GM04504 (cell line): ENCODE data around the gene NDUFB7.
A peak's percentile ranks its signal among the peaks of the same experiment; 100 is the strongest.
"Not testable (repeated sequence)": the region's sequence is repeated elsewhere in the genome, so short reads cannot be mapped to it uniquely, and the experiment has no call there.

Source experiments
- DNase-seq: peaks from one replicate; pipeline ENCODE4 v3.0.0-alpha.2; 2012; ENCODE audit warnings: low read depth

The NDUFB7 gene

DNA sequence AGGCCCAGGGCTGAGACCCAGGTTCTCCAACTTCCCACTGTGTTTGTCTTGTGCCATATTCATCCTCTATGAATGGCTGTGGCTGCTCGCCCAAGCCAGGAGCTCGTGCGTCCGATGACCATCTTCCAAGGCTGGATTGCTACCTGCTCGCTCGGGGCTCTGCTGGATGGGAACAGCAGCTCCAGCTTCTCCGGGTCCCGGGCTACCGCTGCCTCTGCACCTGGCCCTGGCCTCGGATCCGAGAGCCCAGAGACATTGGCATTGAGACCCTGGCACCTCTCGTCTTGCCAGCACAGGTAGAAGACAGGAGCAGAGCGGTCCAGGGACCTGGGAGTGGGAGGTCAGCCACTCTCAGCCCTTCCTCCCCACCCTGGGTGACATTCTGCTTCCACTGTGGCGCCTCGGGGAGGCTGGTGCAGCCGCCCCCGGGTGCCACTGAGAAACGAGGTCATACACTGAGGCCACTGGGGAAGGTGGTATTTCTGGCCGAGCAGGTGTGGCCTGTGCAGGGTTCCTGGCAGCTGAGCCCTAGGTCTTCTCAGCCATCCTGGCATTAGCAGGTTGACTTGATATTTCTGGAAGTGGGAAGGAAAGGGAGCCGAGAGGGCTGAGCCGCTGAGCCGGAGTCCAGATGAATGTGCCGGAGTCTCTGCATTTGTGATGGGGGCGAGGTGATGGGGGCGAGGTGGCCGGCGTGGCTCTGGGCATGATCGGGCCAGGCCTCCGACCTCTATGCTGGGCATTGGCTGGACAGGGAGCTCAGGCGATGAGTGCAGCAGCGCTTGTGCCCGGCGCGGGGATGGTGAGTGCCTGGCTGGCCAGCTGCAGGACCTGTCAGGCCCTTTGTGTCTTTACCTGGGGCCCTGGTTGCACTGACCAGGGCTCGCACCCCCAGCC lies 18.6 kb downstream of the NDUFB7 start:
- DNase-seq, result no peak

DNA sequence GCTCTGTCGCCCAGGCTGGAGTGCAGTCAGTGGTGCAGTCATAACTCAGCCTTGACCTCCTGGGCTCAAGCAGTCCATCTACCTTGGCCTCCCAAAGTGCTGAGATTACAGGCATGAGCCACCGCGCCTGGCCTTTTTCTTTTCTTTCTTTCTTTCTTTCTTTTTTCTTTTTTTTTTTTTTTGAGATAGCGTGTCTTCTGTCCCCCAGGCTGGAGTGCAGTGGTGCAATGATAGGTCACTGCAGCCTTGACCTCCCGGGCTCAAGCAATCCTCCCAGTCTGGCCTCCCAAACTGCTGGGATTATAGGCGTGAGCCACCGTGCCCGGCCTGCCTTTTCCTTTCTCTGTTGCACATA lies 19.9 kb downstream of the NDUFB7 start:
- not testable (repeated sequence) for DNase-seq

DNA sequence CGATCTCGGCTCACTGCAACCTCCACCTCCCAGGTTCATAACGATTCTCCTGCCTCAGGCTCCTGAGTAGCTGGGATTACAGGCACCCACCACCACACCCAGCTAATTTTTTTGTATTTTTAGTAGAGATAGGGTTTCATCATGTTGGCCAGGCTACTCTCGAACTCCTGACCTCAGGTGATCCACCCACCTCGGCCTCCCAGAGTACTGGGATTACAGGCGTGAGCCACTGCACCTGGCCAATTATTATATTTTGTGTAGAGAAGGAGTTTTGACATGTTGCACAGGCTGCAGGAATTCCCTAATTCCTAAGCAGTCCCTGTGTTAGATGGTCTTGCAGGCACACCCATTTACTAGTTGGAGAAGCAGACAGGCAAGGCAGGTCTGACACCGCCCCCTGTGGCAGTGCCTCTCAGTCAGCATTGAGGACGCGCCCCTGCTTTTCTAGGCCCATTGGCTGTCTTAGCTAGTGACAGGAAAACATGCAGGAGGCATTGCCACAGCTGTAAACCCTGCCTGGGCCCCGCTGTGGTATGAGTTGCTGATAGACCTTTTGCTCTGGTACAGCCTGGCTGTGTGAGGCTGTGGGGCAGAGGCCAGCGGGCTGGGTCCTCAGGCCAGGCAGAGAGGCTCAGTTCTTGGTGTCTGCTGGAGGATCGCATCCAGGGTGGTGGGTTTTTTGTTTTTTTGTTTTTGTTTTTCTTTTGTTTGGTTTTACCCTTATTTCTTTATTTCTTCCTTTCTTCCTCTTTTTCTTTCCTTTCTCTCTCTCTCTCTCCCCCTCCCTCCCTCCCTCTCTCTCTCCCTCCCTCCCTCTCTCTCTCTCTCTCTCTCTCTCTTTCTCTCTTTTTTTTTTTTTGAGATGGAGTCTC lies 20.5 kb downstream of the NDUFB7 start:
- DNase-seq, result not testable (repeated sequence)

DNA sequence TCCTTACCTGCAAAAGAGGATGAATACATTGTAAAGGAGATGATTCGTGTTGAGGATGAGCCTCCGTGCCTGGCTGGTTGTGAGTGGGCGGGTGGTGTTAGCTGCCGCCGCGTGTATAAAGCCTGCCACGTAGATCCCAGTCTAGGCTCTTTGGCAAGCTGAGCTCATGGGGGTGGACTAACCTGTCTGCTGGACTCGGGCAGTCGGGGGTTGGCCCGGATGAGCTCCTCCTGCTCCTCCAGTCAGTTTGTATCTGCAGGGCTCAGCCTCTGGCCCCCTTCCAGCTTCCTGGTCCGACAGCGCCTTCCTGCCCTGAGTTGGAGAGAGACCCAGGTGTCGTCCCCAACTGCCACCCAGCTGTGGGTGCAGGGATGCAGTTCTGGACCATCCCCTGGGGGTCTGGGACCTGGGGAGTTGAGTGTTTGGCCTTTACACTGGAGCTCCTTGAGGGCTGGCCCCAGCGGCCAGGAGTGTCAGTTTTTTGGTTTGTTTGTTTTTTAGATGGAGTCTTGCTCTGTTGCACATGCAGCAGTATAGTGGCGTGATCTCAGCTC lies 21.6 kb downstream of the NDUFB7 start:
- DNase-seq, result no peak

DNA sequence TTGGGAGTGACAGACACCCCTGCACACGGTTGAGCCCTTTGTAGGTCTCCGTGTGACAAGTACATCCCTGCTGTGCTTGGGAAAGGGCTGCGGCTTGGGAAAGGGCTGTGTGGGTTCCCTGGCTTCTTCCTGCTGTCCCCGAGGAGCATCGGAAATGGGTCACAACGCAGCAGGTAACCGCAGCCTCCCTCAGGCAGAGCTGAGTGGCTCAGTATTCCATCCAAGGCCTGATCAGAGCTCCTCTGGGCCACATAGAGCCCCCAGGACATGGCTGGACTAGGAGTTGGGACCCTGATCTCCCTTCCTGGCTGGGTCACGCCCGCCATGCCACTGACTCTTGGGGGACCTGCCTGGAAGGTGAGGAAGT lies 26.2 kb downstream of the NDUFB7 start:
- DNase-seq, result no peak

DNA sequence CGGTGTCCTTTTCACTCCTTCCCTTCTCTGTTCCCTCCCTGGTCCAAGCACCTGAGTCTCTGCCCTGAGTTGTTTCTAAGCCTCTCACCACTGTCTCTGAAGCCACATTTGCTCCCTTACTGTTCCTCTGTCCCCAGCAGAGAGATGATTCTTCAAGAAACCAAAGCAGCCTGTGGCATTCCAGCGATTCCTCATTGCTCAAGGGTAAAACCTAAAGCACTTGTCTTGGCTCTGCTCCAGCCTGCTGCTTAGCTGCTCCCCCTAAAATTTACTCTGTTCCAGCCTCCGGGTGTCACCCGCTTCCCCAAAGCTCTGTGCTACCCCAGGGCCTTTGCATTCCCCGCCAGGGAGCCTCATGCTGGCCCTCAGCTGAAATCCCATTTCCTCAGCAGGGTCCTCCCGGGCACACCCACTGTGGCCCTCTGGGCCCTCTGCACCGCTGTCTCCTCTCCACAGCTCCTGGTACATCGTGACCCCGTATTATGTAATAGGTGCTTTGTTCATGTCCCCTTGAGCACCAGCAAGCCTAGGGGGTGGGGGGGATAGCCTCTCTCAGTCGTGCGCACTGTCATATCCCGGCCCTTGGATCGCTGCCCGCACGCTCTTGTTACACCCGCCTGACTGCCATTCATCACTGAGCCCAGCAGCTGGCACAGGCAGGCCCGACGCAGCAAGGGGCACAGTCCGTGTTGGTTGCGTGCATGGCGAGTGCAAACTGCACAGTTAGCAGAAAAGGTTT lies 26.7 kb downstream of the NDUFB7 start:
- no peak for DNase-seq

DNA sequence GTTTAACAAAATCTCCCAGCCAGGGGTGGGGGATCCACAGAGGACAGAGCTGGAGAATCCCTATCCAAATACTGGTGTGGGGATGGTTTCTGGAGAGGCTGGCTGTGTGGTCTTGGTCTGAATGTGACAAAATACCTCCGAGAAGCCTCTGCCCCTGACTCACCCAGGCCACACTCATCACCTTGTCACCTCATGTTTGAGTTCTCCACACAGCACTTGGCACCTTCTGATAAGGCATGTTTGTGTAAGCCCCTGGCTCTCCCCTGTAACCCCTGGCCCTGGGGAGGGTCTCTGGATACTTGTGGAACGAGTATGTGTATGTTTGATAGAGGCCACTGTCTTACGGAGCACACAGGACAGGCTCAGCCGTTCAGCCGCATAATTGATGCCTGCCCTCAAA lies 27.8 kb downstream of the NDUFB7 start:
- no peak for DNase-seq

DNA sequence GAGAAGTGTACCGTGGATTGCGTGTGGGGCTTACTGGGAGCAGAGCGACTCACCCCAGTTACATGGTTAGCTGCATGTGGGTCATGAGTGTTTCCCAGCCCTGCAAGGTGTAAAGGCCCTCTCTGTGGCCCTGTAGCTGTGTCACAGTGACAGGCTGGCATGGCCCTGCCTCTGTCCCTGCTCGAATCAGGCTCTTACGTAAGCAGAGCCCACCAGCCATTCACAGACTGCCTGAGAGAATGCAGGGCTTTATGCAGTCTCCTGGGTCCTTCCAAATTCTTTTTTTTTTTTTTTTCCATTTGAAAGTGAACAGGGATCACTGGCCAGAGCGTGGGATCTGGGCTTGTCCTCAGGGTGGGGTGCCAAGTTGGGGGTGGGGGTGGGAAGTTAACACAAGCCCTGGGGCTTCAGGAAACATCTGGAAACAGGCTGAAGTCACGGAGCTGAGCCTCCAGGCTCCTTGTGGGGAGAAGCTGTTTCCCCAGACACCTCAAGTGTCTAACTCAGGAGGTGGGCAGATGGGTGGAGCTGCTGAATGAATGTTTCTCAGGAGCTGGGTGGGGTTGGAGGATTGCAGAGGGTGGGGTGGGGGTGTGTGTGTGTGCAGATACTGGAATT lies 29.0 kb downstream of the NDUFB7 start:
- DNase-seq, result peak; percentile 45

DNA sequence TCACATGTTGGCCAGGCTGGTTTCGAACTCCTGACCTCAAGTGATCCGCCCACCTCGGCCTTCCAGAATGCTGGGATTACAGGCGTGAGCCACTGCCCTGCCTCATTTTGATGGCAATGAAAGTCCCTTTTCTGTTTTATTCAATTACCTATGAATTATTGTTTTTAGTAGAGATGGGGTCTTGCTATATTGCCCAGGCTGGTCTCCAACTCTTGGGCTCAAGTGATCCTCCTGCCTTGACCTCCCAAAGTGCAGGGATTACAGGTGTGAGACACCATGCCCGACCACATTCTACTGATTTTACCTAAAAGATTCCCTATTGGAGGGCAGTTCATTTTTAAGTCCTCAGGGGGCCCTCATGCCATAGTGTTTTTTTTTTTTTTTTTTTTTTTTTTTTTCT lies 29.9 kb downstream of the NDUFB7 start:
- DNase-seq, result not testable (repeated sequence)

DNA sequence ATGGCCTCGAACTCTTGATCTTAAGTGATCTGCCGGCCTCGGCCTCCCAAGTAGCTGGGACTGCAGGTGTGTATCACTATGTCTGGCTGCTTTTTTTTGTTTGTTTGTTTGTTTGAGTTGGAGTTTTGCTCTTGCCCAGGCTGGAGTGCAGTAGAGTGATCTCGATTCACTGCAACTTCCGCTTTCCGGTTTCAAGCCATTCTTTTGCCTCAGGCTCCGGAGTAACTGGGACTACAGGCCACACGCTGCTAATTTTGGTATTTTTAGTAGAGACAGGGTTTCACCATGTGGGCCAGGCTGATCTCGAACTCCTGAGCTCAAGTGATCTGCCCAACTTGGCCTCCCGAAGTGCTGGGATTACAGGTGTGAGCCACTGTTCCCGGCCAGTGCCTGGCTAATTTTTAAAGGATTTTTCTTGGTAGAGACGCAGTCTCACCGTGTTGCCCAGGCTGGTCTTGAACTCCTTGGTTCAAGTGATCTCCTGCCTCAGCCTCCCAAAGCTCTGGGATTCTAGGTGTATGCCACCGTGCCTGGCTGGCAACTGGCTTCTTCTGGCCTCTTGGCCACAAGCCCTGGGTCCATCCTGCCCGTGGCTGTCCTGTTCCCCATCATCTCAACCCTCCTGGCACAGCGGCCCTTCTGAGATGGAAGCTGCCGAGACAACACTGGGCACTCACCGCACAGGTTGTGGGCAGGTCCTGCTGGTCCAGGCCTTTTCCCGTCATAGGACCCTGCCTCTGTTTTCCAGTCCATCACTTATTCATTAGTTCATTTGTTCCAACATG lies 30.9 kb downstream of the NDUFB7 start:
- DNase-seq, result no peak

DNA sequence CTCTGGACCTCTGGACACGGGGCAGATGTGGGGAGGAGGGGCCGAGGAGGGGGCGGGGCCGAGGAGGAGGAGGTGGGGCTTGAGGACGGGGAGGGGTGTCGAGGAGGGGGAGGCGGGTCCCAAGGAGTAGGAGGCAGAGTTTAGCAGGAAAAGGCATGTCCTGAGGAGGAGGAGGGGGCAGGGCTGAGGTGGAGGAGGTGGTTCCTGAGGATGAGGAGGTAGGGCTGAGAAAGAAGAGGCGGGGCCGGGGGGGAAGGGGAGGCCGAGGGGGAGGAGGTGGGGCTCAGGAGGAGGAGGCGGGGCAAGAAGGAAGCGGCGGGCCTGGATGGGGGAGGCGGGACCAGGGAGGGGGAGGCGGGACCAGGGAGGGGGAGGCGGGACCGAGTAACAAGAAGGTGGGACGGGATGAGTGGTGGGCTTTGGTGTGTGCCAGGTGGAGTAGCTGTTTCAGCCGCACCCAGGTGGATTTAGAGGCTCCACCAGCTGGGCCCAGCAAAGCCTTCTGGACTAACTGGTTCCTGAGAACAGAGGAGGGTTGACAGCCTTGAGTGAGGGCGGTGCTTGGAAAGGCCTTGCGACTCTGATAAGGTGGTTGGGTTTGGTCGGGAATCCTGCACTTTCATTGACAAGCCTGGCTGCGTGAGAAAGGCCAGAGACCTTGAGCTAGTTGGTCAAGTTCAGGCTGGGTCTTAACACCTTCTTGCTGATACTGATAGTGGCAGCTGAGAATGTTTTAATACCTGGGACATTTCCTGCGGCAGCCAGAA lies 34.8 kb downstream of the NDUFB7 start:
- no peak for DNase-seq

DNA sequence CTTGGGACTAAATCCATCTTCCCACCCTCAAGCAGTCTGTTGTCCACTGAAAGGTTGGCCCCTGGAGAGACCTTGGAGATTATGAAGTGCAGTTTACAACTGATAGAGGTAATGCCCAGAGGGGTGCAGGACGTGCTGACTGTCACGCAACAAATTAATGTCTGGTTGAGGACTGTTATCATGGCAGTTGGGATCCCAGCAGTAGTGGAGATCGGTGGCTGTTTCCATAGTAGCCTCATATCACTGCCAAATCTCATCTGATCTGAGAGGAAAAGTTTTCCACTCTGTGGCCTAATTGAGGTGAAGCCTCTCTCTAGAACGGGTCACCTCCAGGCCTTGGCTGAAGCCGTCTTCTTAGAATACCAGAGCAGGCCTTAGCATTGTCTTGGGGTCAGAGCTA lies 38.4 kb downstream of the NDUFB7 start:
- DNase-seq, result no peak

DNA sequence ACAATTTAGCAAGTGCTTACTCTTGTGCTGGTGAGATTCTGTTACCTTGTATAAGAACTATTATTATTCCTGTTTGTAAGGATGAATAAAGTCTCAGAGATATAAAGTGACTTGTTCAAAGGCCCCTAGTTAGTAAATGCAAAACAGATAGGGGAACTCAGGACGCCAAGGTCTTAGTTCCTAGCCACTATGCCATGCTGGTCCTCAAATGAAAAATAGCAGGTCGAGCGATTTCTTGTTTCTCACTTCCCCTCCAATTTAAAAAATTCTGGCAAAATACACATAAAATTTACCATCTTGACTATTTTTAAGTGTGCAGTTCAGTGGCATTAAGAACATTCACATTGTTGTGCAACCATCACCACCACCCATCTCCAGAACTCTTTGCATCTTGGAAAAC lies 41.4 kb downstream of the NDUFB7 start:
- DNase-seq, result no peak

DNA sequence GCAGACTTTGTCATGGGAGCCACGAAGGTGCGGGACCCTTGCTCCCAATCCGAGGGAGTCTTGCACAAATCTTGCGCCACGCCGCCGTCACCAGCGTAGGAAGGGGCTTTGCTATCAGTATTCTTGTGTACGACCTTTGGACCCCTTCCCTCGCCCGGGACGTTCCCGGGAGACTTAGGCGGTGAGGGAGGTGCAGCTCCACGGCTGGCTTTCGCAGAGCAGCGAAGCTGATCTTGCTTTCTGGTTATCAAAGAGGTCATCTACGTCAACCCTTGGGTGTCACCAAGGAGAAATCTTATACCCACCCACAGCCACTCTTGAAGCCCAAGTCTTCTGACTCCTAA lies 41.9 kb downstream of the NDUFB7 start:
- no peak for DNase-seq

DNA sequence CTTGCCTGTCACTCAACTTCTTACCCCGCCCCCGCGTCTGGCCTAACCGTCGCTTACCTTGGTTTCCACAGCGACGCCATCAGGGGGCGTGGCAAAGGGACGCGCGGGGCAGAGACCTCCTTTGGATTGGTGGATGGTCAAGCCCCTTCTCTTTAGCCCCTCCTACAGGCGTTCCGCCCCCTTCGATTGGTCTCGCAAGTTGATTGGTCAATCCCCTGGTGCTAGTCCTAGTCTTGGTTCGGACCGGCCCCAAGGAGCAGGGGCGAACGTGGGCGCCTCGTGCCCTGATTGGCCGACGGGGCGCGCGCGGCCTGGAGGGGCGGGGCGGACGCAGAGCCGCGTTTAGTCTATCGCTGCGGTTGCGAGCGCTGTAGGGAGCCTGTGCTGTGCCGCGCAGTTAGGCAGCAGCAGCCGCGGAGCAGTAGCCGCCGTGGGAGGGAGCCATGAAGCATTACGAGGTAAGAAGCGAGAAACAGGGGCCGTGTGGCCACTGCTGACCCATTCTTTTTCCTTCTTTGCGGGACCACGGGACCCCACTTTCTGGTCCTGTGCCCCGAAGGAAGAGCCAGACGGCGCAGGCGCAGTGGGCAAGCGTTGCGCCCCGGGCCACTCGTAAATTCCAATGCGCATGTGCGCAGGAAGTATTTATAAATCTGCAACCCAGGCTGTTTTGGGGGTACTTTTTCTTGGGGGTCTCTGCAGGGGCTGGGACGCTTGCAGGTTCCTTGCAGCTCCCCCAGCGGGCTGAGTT lies 42.4 kb downstream of the NDUFB7 start, which contains the start of gene TECR:
TECR (plus strand) TSS at position 341 of the 751 bp plus-strand sequence; CDS start at position 444, 103 bp downstream.
- DNase-seq, result peak; percentile 100

DNA sequence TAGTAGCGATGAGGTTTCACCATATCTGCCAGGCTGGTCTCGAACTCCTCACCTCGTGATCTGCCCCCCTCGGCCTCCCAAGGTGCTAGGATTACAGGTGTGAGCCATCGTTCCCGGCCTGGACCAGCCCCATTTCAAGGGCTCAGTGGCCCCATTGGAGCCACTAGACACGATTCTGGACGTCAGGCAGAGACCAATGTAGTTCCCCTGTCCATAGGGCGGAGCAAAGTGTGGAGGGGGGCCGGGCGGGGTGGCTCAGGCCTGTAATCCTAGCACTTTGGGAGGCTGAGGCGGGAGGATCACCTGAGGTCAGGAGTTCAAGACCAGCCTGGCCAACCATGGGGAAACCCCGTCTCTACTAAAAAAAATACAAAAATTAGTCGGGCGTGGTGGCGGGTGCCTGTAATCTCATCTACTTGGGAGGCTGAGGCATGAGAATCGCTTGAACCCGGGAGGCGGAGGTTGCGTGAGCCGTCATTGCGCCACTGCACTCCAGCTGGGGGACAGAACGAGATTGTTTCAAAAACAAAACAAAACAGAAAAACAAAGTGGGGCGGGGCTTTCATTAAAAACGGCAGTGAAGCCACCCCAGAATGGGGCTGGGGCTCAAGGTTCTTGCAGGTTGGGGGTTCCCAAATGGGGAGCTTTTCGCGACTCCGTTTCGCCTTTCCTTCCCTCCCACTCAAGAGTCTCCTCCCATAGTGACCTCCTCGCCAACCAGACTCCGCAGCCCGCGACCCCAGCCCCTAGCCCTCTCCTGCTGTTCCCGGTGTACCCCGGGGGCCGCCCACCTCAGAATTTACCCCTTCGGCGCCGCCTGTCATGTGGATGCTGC lies 43.2 kb downstream of the NDUFB7 start:
- no peak for DNase-seq

DNA sequence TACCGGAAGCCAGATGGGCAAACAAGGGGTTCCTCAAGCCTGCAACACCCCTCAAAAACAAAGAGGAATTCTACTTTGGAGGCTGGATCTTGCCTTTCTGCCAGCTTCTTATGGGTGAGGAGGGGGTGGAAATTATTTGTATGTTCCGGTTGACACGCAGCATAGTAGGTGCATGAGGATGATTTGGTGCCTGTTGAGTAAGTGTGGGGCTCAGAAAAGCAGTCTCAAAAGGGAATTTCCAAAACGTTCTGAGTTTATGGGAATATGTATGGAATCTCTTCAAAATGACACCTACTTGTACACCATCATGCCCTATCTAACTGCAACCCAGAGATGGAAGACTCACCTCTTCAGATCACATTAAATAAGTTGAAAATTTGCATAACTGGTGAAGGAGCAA lies 45.4 kb downstream of the NDUFB7 start:
- no peak for DNase-seq

DNA sequence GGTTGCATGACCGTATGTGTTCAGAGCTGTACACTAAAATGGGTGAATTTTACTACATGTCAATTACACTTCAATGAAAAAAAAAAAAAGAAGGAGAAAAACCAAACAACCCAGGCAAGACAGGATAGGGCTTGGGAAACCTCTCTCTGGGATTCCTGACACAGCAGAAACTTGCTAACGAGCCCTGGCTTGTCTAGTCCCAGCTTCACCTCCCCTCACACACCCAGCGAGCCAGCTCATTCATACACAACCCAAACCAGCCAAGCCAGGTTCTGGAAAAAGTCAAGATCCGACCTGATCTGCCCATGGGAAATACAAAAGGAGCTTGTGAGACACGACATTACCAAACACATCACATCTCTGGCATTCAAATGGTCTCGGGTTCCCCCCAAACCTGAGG lies 46.1 kb downstream of the NDUFB7 start:
- no peak for DNase-seq

DNA sequence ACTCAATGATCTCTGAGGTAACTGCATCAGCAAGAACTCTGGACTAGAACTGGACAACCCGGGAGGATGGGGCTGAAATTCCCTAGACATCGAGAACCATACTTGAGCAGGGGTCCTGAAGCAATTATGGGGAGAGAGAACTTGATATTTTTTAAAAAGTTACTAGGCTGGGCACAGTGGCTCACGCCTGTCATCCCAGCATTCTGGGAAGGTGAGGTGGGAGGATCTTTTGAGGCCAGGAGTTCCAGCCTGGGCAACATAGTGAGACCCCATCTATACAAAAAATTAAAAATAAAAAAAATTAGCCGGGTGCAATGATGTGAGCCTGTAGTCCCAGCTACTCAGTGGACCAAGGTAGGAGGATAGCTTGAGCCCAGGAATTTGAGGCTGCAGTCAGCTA lies 51.3 kb downstream of the NDUFB7 start:
- DNase-seq, result no peak
